HG03378 (cell line): ENCODE results near the gene ZNF253.
"Not testable (repeated sequence)": the region's sequence is repeated elsewhere in the genome, so short reads cannot be mapped to it uniquely, and the experiment has no call there.

Source experiments
- ATAC-seq: cut with Tn5 transposase; IDR thresholded peaks from one replicate; pipeline ENCODE4 v1.9.1; 2021; ENCODE audit warnings: mild to moderate bottlenecking, moderate library complexity; ENCODE audit not compliant: unreplicated experiment

The ZNF253 gene

GRCh38 chr19:19865750-19866610 is at the start of gene ZNF253:
ZNF253 (plus strand) TSS chr19:19865882; CDS start chr19:19865997, 115 bp downstream.
- ATAC-seq = peak; percentile 93

DNA sequence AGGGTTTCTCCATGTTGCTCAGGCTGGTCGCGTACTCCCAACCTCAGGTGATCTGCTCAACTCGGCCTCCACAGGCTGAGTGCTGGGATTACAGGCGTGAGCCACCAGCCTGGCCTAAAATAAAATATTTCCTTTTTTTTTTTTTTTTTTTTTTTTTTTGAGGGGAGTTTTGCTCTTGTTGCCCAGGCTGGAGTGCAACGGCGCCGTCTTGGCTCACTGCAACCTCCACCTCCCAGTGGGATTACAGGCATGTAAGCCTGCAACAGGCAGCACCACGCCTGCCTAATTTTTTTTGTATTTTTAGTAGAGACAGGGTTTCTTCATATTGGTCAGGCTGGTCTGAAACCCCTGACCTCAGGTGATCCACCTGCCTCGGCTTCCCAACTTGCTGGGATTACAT is 49.0 kb upstream of the ZNF253 start:
- no peak for ATAC-seq

- no peak for ATAC-seq
Measured at GRCh38 chr19:19817357-19817756, 48.3 kb upstream of the ZNF253 start.

DNA sequence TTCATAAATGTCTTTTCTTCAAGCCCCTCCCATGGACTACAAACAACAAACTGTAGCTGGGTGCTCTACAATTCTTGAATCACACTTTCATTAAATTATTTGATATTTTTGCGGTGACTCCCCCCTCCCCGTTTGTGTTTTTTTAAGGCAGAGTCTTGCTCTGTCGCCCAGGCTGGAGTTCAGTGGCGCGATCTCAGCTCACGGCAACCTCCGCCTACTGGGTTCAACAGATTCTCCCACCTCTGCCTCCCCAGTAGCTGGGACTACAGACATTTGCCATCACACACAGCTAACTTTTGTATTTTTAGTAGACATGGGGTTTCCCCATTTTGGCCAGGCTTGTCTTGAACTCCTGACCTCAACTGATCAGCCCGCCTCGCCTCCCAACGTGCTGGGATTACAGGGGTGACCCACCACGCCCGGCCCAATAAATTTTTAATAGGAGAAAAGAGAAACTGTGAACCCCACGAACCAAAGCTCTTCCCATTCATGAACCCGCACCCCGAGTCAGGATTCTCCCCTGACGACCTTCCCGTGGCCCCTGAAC is 44.8 kb upstream of the ZNF253 start:
- no peak for ATAC-seq

- ATAC-seq = peak; percentile 67
Measured at GRCh38 chr19:19821366-19821951, 44.2 kb upstream of the ZNF253 start, which contains the start of gene ZNF506. ZNF506 (minus strand) TSS chr19:19821750; CDS start chr19:19821603, 147 bp downstream.

- ATAC-seq = peak; percentile 3
Measured at GRCh38 chr19:19821976-19822375, 43.7 kb upstream of the ZNF253 start.

GRCh38 chr19:19823916-19824315 is 41.8 kb upstream of the ZNF253 start:
- no peak for ATAC-seq

DNA sequence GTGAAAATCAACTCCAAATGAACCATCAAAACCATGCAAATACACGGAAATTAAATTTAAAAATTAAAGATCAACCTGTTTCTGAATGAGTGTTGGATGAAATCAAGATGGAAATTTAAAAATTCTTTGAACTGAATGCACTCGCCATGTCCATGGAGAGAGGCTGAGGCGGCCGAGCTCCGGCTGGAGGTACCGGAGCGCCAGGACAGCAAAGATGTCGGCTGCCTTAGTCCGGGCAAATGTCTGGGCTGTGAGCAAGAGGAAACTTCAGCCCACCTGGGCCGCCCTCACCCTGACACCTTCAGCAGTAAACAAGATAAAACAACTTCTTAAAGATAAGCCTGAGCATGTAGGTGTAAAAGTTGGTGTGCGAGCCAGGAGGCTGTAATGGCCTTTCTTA is 38.8 kb upstream of the ZNF253 start:
- ATAC-seq = no peak

GRCh38 chr19:19835560-19836038 is 30.1 kb upstream of the ZNF253 start:
- no peak for ATAC-seq

GRCh38 chr19:19847781-19848180 is 17.9 kb upstream of the ZNF253 start:
- no peak for ATAC-seq

- ATAC-seq = no peak
Measured at GRCh38 chr19:19849056-19849455, 16.6 kb upstream of the ZNF253 start.

- not testable (repeated sequence) for ATAC-seq
Measured at GRCh38 chr19:19851740-19852139, 13.9 kb upstream of the ZNF253 start.

DNA sequence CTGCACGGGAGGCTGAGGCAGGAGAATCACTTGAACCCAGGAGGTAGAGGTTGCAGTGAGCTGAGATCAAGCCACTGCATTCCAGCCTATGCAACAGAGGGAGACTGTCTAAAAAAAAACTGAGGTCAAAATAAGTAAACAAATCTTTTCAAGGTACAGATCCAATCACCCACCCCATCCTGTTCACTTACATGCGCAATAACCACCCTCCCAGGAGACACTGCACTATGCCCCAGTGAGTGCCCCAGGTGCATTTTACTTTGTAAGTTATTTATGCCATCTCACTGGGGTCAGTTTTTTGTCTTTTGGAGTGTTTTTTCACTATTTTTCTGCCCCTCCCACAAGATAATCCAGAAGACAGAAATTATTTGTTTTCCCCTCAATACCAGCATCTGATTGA is 6.9 kb upstream of the ZNF253 start:
- no peak for ATAC-seq

DNA sequence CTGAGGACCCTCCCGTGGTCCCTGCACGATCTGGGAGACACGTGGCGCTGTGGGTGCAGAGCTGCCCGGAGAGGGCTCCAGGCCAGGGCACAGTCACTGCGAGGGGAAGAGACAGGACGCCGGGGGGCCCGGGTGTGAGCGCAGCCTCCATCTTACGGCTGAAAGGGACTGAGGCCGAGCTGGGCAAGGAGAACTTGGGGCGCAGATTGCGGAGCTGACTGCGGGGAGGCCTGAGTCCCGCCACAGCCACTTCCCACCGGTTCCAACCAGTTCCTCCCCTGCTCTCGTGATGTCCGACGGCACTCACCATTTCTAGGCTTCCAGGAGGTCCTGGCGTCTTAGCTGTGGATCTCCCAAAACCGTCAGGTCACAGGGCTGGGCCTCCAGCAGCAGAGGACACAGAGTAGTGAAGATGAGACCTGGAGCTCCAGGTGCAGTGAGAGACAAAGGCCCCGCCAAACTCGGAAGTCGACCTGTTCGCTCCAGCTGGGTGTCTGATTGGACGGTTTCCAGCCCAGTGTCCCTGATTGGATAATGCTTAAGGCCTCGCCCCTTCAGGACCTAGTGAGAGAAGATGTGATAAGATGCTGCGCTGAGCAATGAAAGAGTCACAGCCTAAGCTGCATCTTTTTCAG is 4.8 kb upstream of the ZNF253 start:
- ATAC-seq = no peak

DNA sequence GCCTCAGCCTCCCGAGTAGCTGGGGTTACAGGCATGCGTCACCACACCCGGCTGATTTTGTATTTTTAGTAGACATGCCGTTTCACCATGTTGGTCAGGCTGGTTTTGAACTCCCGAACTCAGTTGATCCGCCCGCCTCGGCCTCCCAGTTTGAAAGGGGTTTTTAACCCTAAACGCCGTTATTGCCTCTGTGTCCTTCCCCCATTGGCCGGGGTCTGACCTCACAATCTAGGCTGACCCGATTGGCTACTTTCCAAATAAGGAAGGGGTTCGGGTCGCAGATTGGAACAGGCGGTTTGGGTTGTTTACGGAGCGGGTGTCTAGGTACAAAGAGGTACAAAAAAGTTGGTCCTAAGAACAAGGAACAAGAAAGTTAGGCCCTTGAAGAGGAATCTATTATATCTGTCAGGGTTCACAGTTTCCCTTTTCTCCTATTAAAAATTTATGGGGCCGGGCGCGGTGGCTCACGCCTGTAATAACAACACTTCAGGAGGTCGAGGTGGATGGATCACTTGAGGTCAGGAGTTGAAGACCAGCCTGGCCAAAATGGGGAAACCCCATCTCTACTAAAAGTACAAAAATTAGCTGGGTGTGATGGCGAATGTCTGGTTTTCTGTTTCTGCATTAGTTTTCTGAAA is 1.0 kb downstream of the ZNF253 start:
- no peak for ATAC-seq

GRCh38 chr19:19870086-19870485 is 4.4 kb downstream of the ZNF253 start:
- not testable (repeated sequence) for ATAC-seq

GRCh38 chr19:19871932-19872331 is 6.2 kb downstream of the ZNF253 start:
- ATAC-seq = no peak

DNA sequence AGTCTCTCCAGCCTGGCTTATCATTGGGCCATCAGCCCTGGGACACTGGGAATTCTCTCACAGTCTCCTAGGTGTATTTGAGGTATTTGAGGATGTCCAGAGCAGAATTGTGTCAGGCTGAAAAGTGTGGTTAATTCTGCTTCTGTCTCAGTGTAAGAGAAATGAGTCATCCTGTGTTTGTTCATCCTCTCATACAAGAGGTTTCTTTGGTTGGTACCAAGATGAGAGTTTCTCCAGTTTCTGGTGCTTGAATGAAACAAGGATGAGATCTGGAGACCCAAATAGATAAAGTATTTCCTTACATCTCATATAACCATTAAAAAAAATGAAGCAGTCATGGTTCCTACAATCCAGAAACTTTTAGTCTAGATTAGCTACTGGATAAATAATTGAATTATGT is 7.7 kb downstream of the ZNF253 start:
- ATAC-seq = no peak

- no peak for ATAC-seq
Measured at GRCh38 chr19:19877724-19878123, 12.0 kb downstream of the ZNF253 start.

DNA sequence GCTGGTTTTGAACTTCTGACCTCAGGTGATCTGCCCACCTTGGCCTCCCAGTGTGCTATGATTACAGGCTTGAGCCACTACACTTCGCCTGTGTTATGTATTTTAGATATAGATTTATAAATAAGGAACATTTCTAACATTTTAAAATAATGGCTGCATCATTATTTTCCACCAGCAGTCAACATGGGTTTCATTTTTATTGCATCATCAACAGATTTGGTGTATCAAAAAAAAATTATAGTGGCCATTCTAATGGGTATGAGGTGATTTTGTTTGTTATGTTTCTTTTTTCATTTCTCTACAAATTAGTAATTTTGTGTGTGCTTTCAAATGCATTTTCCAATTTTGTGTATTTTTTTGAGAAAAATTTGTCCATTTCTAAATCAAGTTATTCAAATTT is 18.9 kb downstream of the ZNF253 start:
- ATAC-seq = no peak
